Measurements from ENCODE around the gene COL20A1.

GRCh38 chr20:63262836-63263235 is 30.1 kb upstream of the COL20A1 start:
- TF ChIP-seq SMARCE1 (IDR thresholded peaks at IDR 0.05; ENCODE audit: borderline replicate concordance): no peak
- TF ChIP-seq PHF20 (CRISPR knock-in tag; IDR thresholded peaks at IDR 0.05): no peak
- TF ChIP-seq ZNF234 (CRISPR knock-in tag; conservative IDR thresholded peaks at IDR 0.05): no peak
- no peak for TF ChIP-seq POLR2A (IDR thresholded peaks at IDR 0.05; ENCODE audit: insufficient read depth in 1 of 2, low read depth in 2 of 2, low read length in 2 of 2)
- TF ChIP-seq ZBTB4 (CRISPR knock-in tag; IDR thresholded peaks at IDR 0.05; ENCODE audit: borderline replicate concordance): no peak
- TF ChIP-seq ZNF24 (IDR thresholded peaks at IDR 0.05): no peak
- TF ChIP-seq NFRKB (IDR thresholded peaks at IDR 0.05): no peak
- TF ChIP-seq STAT6 (CRISPR knock-in tag; IDR thresholded peaks at IDR 0.05; ENCODE audit: borderline replicate concordance): no peak
- TF ChIP-seq ZNF766 (CRISPR knock-in tag; IDR thresholded peaks at IDR 0.05; ENCODE audit: borderline replicate concordance): no peak
